Endodermal cell (in vitro differentiated cells): ENCODE measurements around the gene TMPRSS9. TPM values are rescaled to one million over a fixed set of nuclear protein-coding genes. Genes with fewer than 3 reads are reported as not detected.

ENCODE experiments used
- DNase-seq: peaks from one replicate; pipeline ENCODE4 v3.0.0-alpha.2; 2017
- H3K27ac ChIP-seq: 2 replicates; pipeline ENCODE4 v1.5.1; 2013; ENCODE audit warnings: mild to moderate bottlenecking, low read depth, low read length, moderate library complexity
- H3K27me3 ChIP-seq: 2 replicates; pipeline ENCODE4 v1.6.1; 2013; ENCODE audit warnings: mild to moderate bottlenecking, low read length, moderate library complexity; ENCODE audit not compliant: insufficient read depth, control insufficient read depth, poor library complexity, severe bottlenecking
- H3K36me3 ChIP-seq: 2 replicates; pipeline ENCODE4 v1.7.0; 2013; ENCODE audit warnings: mild to moderate bottlenecking, low read length, moderate library complexity; ENCODE audit not compliant: control insufficient read depth, insufficient read depth
- H3K4me1 ChIP-seq: one replicate; pipeline ENCODE4 v1.7.0; 2013; ENCODE audit warnings: low read length; ENCODE audit not compliant: control insufficient read depth, insufficient read depth
- H3K4me3 ChIP-seq: 2 replicates; pipeline ENCODE4 v1.5.1; 2013; ENCODE audit warnings: mild to moderate bottlenecking, low read length, moderate library complexity
- H3K9ac ChIP-seq: 2 replicates; pipeline ENCODE4 v1.6.1; 2013; ENCODE audit warnings: mild to moderate bottlenecking, low read length, moderate library complexity; ENCODE audit not compliant: poor library complexity, severe bottlenecking; ENCODE audit errors: extremely low read depth
- H3K9me3 ChIP-seq: 2 replicates; pipeline ENCODE4 v1.6.1; 2013; ENCODE audit warnings: mild to moderate bottlenecking, low read length, moderate library complexity; ENCODE audit not compliant: control insufficient read depth
- H3K27ac Mint-ChIP-seq: 2 replicates; pipeline ENCODE4 v1.8.0; 2020; ENCODE audit warnings: mixed read lengths
- H3K27me3 Mint-ChIP-seq: 2 replicates; pipeline ENCODE4 v1.8.0; 2021; ENCODE audit warnings: mild to moderate bottlenecking, mixed read lengths; ENCODE audit not compliant: insufficient read depth
- H3K36me3 Mint-ChIP-seq: 2 replicates; pipeline ENCODE4 v1.8.0; 2020; ENCODE audit warnings: low read depth, mixed read lengths
- H3K4me1 Mint-ChIP-seq: 2 replicates; pipeline ENCODE4 v1.8.0; 2020; ENCODE audit warnings: mixed read lengths
- H3K4me3 Mint-ChIP-seq: 2 replicates; pipeline ENCODE4 v1.8.0; 2020; ENCODE audit warnings: mild to moderate bottlenecking, moderate library complexity, mixed read lengths
- H3K9me3 Mint-ChIP-seq: 2 replicates; pipeline ENCODE4 v1.8.0; 2020; ENCODE audit warnings: mild to moderate bottlenecking, mixed read lengths
- WGBS, 2 experiments: methylation state at CpG; one replicate each; pipeline versions ENCODE4 v1.1.5 to v1.1.7; 2013; ENCODE audit warnings: missing lambda C conversion rate in 2 of 2, mixed read lengths in 1 of 2; ENCODE audit not compliant: insufficient coverage in 1 of 2, insufficient read length in 1 of 2; 5-methylcytosine and 5-hydroxymethylcytosine counted together
- total RNA-seq, 2 donors: library from RNA; stranded (reverse); fragmentation: NEBNext Ultra II Directional in 1 of 2; extraction: Animal tissue kit (Norgen Biotek cat#: 25700) in 1 of 2; gene quantifications; 2 replicates in 1 of 2; 3 replicates in 1 of 2; pipeline ENCODE4 v1.2.1, GENCODE V29; 2021
- TF ChIP-seq, protein P1 (sequence below): fragments of 200-600 bp; sonication (generic); conservative IDR thresholded peaks from 2 replicates; pipeline ENCODE4 v1.5.0; 2021; ENCODE audit warnings: antibody characterized with exemption, mild to moderate bottlenecking

The TMPRSS9 gene
- total RNA-seq, 2 donors from 2014 or later, result 0.73 to 1.2 TPM

GRCh38 chr19:2362970-2363300 is 2.9 kb downstream of the TMPRSS9 start:
- no peaks in the 10 kb centered on the region for H3K36me3 ChIP-seq
- Mint-ChIP-seq H3K4me3 (no peak overlapping the region), H3K9me3 (no peaks in the 10 kb centered on the region), H3K36me3 (no peaks in the 10 kb centered on the region), H3K27me3 (peaks cover 15% of the 10 kb centered on the region), H3K4me1 (no peaks in the 10 kb centered on the region), H3K27ac (no peak overlapping the region)
- no peak overlapping the region for H3K27ac ChIP-seq
- H3K9ac ChIP-seq, result no peak overlapping the region
- peaks cover 23% of the 10 kb centered on the region for H3K27me3 ChIP-seq
- DNase-seq, result no peak
- WGBS, 2 experiments, result 88 to 95% methylated on average over 14 to 15 of the region's 15 CpGs
- TF ChIP-seq, protein P1, sequence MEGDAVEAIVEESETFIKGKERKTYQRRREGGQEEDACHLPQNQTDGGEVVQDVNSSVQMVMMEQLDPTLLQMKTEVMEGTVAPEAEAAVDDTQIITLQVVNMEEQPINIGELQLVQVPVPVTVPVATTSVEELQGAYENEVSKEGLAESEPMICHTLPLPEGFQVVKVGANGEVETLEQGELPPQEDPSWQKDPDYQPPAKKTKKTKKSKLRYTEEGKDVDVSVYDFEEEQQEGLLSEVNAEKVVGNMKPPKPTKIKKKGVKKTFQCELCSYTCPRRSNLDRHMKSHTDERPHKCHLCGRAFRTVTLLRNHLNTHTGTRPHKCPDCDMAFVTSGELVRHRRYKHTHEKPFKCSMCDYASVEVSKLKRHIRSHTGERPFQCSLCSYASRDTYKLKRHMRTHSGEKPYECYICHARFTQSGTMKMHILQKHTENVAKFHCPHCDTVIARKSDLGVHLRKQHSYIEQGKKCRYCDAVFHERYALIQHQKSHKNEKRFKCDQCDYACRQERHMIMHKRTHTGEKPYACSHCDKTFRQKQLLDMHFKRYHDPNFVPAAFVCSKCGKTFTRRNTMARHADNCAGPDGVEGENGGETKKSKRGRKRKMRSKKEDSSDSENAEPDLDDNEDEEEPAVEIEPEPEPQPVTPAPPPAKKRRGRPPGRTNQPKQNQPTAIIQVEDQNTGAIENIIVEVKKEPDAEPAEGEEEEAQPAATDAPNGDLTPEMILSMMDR, result no peak
- H3K9me3 ChIP-seq, result no peaks in the 10 kb centered on the region
- H3K4me1 ChIP-seq, result no peaks in the 10 kb centered on the region
- no peak overlapping the region for H3K4me3 ChIP-seq

DNA sequence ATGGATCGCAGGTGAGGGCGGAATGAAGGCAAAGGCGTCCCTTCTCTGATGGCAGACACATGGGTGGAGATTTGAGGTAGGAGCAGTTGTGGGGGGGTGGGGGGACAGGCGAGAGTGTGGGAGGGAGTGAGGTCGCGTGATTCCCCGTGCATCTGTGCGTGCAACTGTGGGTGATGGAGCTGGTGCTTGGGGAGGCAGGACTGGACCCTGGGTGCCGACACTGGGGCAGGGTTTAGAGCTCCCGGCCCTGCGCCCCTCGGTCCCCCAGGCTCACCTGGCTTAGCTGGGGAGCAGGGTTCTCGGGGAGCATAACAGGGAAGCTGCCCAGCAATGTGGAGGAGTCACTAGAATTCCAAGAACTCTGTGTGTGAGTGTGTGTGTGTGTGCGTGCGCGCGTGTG is 3.4 kb downstream of the TMPRSS9 start:
- peaks cover 19% of the 10 kb centered on the region for H3K27me3 ChIP-seq
- H3K36me3 Mint-ChIP-seq, result no peaks in the 10 kb centered on the region
- TF ChIP-seq, protein P1, result no peak

GRCh38 chr19:2365201-2365970 is 5.3 kb downstream of the TMPRSS9 start:
- H3K9me3 ChIP-seq, result no peaks in the 10 kb centered on the region
- Mint-ChIP-seq H3K36me3 (no peaks in the 10 kb centered on the region), H3K9me3 (peaks cover 9% of the 10 kb centered on the region), H3K27me3 (peaks cover 8% of the 10 kb centered on the region), H3K4me3 (no peak overlapping the region), H3K4me1 (no peaks in the 10 kb centered on the region), H3K27ac (no peak overlapping the region)
- H3K4me1 ChIP-seq, result no peaks in the 10 kb centered on the region
- no peak overlapping the region for H3K27ac ChIP-seq
- WGBS, 2 experiments, result 94% methylated on average over 6 to 10 of the region's 10 CpGs
- no peak overlapping the region for H3K9ac ChIP-seq
- H3K27me3 ChIP-seq, result peaks cover 4% of the 10 kb centered on the region
- no peak overlapping the region for H3K4me3 ChIP-seq
- no peaks in the 10 kb centered on the region for H3K36me3 ChIP-seq
- TF ChIP-seq, protein P1, result no peak
- no peak for DNase-seq

More for the DNA sequence above, 3.4 kb downstream of the TMPRSS9 start:
- H3K4me3 Mint-ChIP-seq, result no peak overlapping the region
- H3K4me1 ChIP-seq, result no peaks in the 10 kb centered on the region
- H3K27ac Mint-ChIP-seq, result no peak overlapping the region
- H3K4me3 ChIP-seq, result no peak overlapping the region
- no peak overlapping the region for H3K27ac ChIP-seq
- WGBS, 2 experiments, result 86 to 88% methylated on average over 3 to 17 of the region's 17 CpGs
- no peak for DNase-seq
- no peaks in the 10 kb centered on the region for H3K36me3 ChIP-seq
- peaks cover 16% of the 10 kb centered on the region for H3K27me3 Mint-ChIP-seq
- peaks cover 3% of the 10 kb centered on the region for H3K9me3 Mint-ChIP-seq
- H3K4me1 Mint-ChIP-seq, result no peaks in the 10 kb centered on the region
- no peak overlapping the region for H3K9ac ChIP-seq
- no peaks in the 10 kb centered on the region for H3K9me3 ChIP-seq
